Kidney (tissue), 14 donors: Measurements from ENCODE around the gene ATG4D. TPM values are rescaled to one million over a fixed set of nuclear protein-coding genes. Genes with fewer than 3 reads are reported as not detected.
"Not testable (repeated sequence)": the region's sequence is repeated elsewhere in the genome, so short reads cannot be mapped to it uniquely, and the experiment has no call there.

Experiments used
- DNase-seq, 5 donors: peaks; one replicate each; pipeline ENCODE4 v3.0.0-alpha.2; 2013 to 2020
- FAIRE-seq: peaks from 2 replicates; lab custom pipeline; 2012; peaks lifted over from hg19 to GRCh38; lab: Jason Lieb, UNC
- H3K27ac ChIP-seq, 2 donors: one replicate each; pipeline ENCODE4 v1.7.0; 2013; ENCODE audit warnings: low read depth in 2 of 2, low read length in 2 of 2, inconsistent platforms in 1 of 2
- H3K27me3 ChIP-seq: one replicate; pipeline ENCODE4 v1.7.1; 2013; ENCODE audit warnings: low read length, inconsistent platforms; ENCODE audit not compliant: control insufficient read depth, insufficient read depth
- H3K36me3 ChIP-seq, 3 donors: one replicate each; pipeline versions ENCODE4 v1.7.0 to v1.7.1; 2013; ENCODE audit warnings: low read length in 3 of 3, control low read depth in 1 of 3, inconsistent platforms in 1 of 3; ENCODE audit not compliant: insufficient read depth in 3 of 3, control insufficient read depth in 2 of 3
- H3K4me1 ChIP-seq, 3 donors: one replicate each; pipeline versions ENCODE4 v1.7.0 to v1.7.1; 2013; ENCODE audit warnings: low read length in 3 of 3, inconsistent platforms in 1 of 3, low read depth in 1 of 3; ENCODE audit not compliant: control insufficient read depth in 2 of 3, insufficient read depth in 2 of 3
- H3K4me3 ChIP-seq, 3 donors: one replicate each; pipeline versions ENCODE4 v1.7.0 to v1.8.1; 2013; ENCODE audit warnings: low read length in 3 of 3, control low read depth in 1 of 3, inconsistent platforms in 1 of 3
- H3K9ac ChIP-seq, 3 donors: one replicate each; pipeline versions ENCODE4 v1.7.0 to v1.7.1; 2013; ENCODE audit warnings: low read length in 3 of 3, control low read depth in 1 of 3, inconsistent platforms in 1 of 3
- H3K9me3 ChIP-seq, 3 donors: one replicate each; pipeline versions ENCODE4 v1.7.0 to v1.7.1; 2013; ENCODE audit warnings: low read length in 3 of 3, control low read depth in 1 of 3, inconsistent platforms in 1 of 3; ENCODE audit not compliant: control insufficient read depth in 2 of 3, insufficient read depth in 1 of 3
- intact Hi-C: fragments of 100-400 bp; cut with DNase I; formaldehyde crosslinking; loops from one replicate; pipeline ENCODE4 v1.11.1; 2022
- polyA plus RNA-seq: library from polyadenylated mRNA; stranded (reverse); fragments of 350-450 nt; fragmentation: Illumina TruSeq; extraction: RNeasy Lipid Tissue Mini Kit (QIAGEN cat#74804); gene quantifications from one replicate; pipeline ENCODE4 v1.2.3, GENCODE V29; 2014; ENCODE audit warnings: low read depth, low replicate concordance; ENCODE audit not compliant: insufficient read depth
- total RNA-seq: library from RNA; stranded (reverse); fragmentation: NEBNext Ultra II Directional; extraction: Animal tissue kit (Norgen Biotek cat#: 25700); gene quantifications from one replicate; pipeline ENCODE4 v1.2.1, GENCODE V29; 2021
- TF ChIP-seq, protein P1 (sequence below): IDR thresholded peaks from 3 replicates; pipeline ENCODE4 v1.5.1; 2012; ENCODE audit warnings: mild to moderate bottlenecking, moderate library complexity, borderline replicate concordance; ENCODE audit not compliant: insufficient read depth; ENCODE audit errors: extremely low read depth
- donor health status: control.
- donor health status: control.
- donor health status: control.
- donor health status: control.
- donor health status: control.
- donor health status: DM: yes; HTN: yes; CAD: no.
- donor health status: Normal renal cell carcinoma (clear cell type).

The ATG4D gene
- total and polyA plus RNA-seq, 2 donors from 2014 or later = 32.7 to 91.7 TPM

DNA sequence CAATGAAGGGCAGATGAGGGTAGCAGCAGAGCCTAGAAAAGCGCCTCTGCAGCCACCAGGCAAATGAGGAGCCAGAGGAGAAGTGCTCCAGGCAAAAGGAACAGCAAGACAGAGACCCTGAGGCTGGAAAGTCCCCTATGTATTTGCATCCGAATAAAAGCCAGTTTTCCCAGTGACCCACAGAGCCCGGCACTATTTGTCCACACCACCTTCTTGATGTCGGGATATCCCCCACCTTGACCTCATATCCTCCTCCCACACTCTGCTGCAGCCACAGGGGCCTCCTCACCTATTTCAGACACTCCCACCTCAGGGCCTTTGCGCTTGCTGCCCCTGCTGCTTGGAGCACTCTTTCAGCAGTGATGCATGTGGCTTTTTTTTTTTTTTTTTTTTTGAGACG, 6.6 kb downstream of the ATG4D start:
- no peak for DNase-seq
- H3K4me1 ChIP-seq = no peaks in the 10 kb centered on the region
- H3K36me3 ChIP-seq = peaks cover 0 to 51% (median 26%) of the 10 kb centered on the region in 3 donors
- no peaks in the 10 kb centered on the region for H3K9me3 ChIP-seq
- H3K27me3 ChIP-seq = no peaks in the 10 kb centered on the region
- no peak for FAIRE-seq
- intact Hi-C loops = no loop called here
- TF ChIP-seq, protein P1, sequence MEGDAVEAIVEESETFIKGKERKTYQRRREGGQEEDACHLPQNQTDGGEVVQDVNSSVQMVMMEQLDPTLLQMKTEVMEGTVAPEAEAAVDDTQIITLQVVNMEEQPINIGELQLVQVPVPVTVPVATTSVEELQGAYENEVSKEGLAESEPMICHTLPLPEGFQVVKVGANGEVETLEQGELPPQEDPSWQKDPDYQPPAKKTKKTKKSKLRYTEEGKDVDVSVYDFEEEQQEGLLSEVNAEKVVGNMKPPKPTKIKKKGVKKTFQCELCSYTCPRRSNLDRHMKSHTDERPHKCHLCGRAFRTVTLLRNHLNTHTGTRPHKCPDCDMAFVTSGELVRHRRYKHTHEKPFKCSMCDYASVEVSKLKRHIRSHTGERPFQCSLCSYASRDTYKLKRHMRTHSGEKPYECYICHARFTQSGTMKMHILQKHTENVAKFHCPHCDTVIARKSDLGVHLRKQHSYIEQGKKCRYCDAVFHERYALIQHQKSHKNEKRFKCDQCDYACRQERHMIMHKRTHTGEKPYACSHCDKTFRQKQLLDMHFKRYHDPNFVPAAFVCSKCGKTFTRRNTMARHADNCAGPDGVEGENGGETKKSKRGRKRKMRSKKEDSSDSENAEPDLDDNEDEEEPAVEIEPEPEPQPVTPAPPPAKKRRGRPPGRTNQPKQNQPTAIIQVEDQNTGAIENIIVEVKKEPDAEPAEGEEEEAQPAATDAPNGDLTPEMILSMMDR = no peak
- H3K4me3 ChIP-seq = no peak overlapping the region
- no peak overlapping the region for H3K9ac ChIP-seq
- no peak overlapping the region for H3K27ac ChIP-seq

DNA sequence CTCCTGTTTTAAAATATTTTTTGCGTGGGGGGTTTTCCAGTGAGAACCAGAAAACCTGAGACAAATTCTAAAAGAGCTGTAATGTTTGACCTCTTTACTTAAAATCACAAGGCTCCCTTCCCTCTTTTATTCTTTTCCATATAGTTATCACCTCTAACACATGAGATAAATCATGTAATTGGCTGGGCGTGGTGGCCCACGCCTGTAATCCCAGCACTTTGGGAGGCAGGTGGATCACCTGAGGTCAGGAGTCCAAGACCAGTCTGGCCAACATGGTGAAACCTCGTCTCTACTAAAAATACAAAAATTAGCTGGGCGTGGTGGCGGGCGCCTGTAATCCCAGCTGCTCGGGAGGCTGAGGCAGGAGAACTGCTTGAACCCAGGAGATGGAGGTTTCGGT, 7.3 kb downstream of the ATG4D start:
- H3K27ac ChIP-seq, intact Hi-C loops, H3K27me3 ChIP-seq, H3K9ac ChIP-seq, FAIRE-seq, H3K4me3 ChIP-seq, H3K4me1 ChIP-seq, H3K9me3 ChIP-seq, DNase-seq: not testable (repeated sequence)
- peaks cover 0 to 58% (median 30%) of the 10 kb centered on the region in 3 donors for H3K36me3 ChIP-seq

DNA sequence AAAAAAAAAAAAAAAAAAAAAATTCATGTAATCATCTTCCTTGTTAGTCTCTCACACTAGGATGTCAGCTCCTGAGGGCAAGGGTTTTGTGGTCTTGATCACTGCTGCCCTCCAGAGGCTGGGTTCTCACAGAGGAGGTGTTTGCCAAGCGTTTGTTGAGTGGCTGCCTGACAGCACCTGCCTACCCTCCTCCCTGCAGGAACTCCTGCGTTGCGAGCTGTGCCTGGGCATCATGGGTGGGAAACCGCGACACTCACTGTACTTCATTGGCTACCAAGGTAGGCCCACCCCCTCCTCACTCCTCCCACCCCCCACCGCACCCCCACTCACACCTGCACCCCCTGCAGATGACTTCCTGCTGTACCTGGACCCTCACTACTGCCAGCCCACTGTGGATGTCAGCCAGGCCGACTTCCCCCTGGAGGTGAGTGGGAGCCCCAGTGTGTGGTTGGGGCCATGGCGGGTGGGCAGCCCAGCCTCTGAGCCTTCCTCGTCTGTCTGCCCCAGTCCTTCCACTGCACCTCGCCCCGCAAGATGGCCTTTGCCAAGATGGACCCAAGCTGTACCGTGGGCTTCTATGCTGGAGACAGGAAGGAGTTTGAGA, 8.1 kb downstream of the ATG4D start:
- H3K9ac ChIP-seq = no peak overlapping the region
- peaks cover 0 to 57% (median 31%) of the 10 kb centered on the region in 3 donors for H3K36me3 ChIP-seq
- FAIRE-seq (no peak), DNase-seq (no peak)
- no peak overlapping the region for H3K4me3 ChIP-seq
- TF ChIP-seq, protein P1 = no peak
- H3K27me3 ChIP-seq = no peaks in the 10 kb centered on the region
- intact Hi-C loops = no loop called here
- H3K4me1 ChIP-seq = no peaks in the 10 kb centered on the region
- no peaks in the 10 kb centered on the region for H3K9me3 ChIP-seq
- no peak overlapping the region for H3K27ac ChIP-seq

DNA sequence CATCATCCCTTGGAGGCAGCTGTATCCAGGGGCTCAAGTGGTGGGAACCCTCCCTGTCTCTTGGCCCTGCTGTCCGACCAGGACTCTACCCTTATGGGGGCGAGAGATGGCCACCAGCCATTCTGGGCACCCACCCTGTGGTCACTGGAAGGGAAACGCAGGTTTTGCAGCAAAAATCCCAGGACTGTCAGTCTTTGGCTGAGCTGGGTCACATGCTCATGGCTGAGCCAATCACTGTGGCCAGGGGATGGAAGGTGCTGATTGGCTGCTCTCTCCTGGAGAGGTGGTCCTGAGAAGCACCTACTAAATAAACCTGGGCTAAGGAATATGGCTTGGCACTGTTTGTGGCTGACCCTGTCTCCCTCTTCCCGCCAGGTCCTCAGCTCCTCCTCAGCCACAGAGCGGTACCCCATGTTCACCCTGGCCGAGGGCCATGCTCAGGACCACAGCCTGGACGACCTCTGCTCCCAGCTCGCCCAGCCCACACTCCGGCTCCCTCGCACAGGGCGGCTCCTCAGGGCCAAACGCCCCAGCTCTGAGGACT, 8.9 kb downstream of the ATG4D start:
- Histone ChIP-seq H3K27ac (no peak overlapping the region), H3K9me3 (no peaks in the 10 kb centered on the region), H3K27me3 (no peaks in the 10 kb centered on the region), H3K36me3 (peaks cover 0 to 54% (median 25%) of the 10 kb centered on the region in 3 donors), H3K4me3 (no peak overlapping the region), H3K4me1 (no peaks in the 10 kb centered on the region), H3K9ac (no peak overlapping the region)
- TF ChIP-seq, protein P1 = no peak
- FAIRE-seq (no peak), DNase-seq (no peak)
- intact Hi-C loops = no loop called here
